IMR-90 (cell line): ENCODE measurements around the gene APBB3. TPM values are rescaled to one million over a fixed set of nuclear protein-coding genes. Genes with fewer than 3 reads are reported as not detected.

Source experiments
- ATAC-seq: fragments of 200-7000 bp; cut with Tn5 transposase; 2 replicates; pipeline ENCODE4 v1.9.1; 2020; ENCODE audit warnings: low read depth, mild to moderate bottlenecking, moderate library complexity
- BruUV-seq: library from RNA; stranded (reverse); fragments of 400-500 nt; replicated peaks from 2 replicates; lab custom pipeline; 2021; lab: Mats Ljungman, UMichigan
- CTCF ChIA-PET: fragments of 300-600 bp; formaldehyde crosslinking; extraction: SDS; loops from one replicate; lab custom pipeline; 2021; ENCODE audit warnings: antibody characterized with exemption; lab: Yijun Ruan, JAX
- POLR2A ChIA-PET: fragments of 300-600 bp; sonication (Branson Sonifier 250); formaldehyde crosslinking; loops from one replicate; lab custom pipeline; 2022; ENCODE audit warnings: antibody characterized with exemption; ENCODE audit not compliant: unreplicated experiment; lab: Charles Lee
- DNase-seq: peaks from one replicate; pipeline ENCODE4 v3.0.0; 2013
- H2AFZ ChIP-seq: replicated peaks from 2 replicates; pipeline ENCODE3; 2013; ENCODE audit warnings: low read length, mild to moderate bottlenecking; ENCODE audit not compliant: poor library complexity
- H2AK5ac ChIP-seq: 2 replicates; pipeline ENCODE4 v1.6.1; 2013; ENCODE audit warnings: low read depth, low read length, inconsistent platforms
- H2AK9ac ChIP-seq: replicated peaks from 2 replicates; pipeline ENCODE3; 2013; ENCODE audit warnings: mild to moderate bottlenecking, low read depth, low read length, moderate library complexity; ENCODE audit not compliant: poor library complexity
- H2BK120ac ChIP-seq: 2 replicates; pipeline ENCODE4 v1.6.1; 2013; ENCODE audit warnings: low read depth, low read length, inconsistent platforms
- H2BK15ac ChIP-seq: 3 replicates; pipeline ENCODE4 v1.6.1; 2013; ENCODE audit warnings: low read depth, low read length, inconsistent platforms
- H2BK20ac ChIP-seq: 2 replicates; pipeline ENCODE4 v1.6.1; 2013; ENCODE audit warnings: low read depth, mild to moderate bottlenecking, inconsistent platforms, low read length, moderate library complexity
- H2BK5ac ChIP-seq: 2 replicates; pipeline ENCODE4 v1.6.1; 2013; ENCODE audit warnings: mild to moderate bottlenecking, low read depth, low read length, inconsistent platforms; ENCODE audit not compliant: poor library complexity, severe bottlenecking
- H3K14ac ChIP-seq: replicated peaks from 2 replicates; pipeline ENCODE4 v1.6.1; 2013; ENCODE audit warnings: low read depth, low read length, inconsistent platforms
- H3K18ac ChIP-seq: 2 replicates; pipeline ENCODE4 v1.6.1; 2013; ENCODE audit warnings: low read depth, low read length, control low read depth
- H3K23ac ChIP-seq: 2 replicates; pipeline ENCODE4 v1.6.1; 2013; ENCODE audit warnings: low read depth, low read length, inconsistent platforms
- H3K27ac ChIP-seq: 2 replicates; pipeline ENCODE4 v1.5.1; 2013; ENCODE audit warnings: mild to moderate bottlenecking, control low read depth, low read length; ENCODE audit not compliant: insufficient read depth
- H3K27me3 ChIP-seq: 2 replicates; pipeline ENCODE4 v1.6.1; 2013; ENCODE audit warnings: low read length; ENCODE audit not compliant: control insufficient read depth, insufficient read depth
- H3K36me3 ChIP-seq: 2 replicates; pipeline ENCODE4 v1.6.1; 2013; ENCODE audit warnings: low read length, mixed read lengths; ENCODE audit not compliant: control insufficient read depth, insufficient read depth
- H3K4ac ChIP-seq: 2 replicates; pipeline ENCODE4 v1.6.1; 2013; ENCODE audit warnings: low read depth, low read length, inconsistent platforms
- H3K4me1 ChIP-seq: 2 replicates; pipeline ENCODE4 v1.6.1; 2013; ENCODE audit warnings: low read length, mixed read lengths; ENCODE audit not compliant: control insufficient read depth, insufficient read depth
- H3K4me2 ChIP-seq: 2 replicates; pipeline ENCODE4 v1.6.1; 2013; ENCODE audit warnings: low read depth, mild to moderate bottlenecking, control low read depth, low read length, moderate library complexity
- H3K4me3 ChIP-seq: 2 replicates; pipeline ENCODE4 v1.5.1; 2013; ENCODE audit warnings: low read depth, mild to moderate bottlenecking, control low read depth, low read length, moderate library complexity; ENCODE audit not compliant: insufficient read depth
- H3K56ac ChIP-seq: 2 replicates; pipeline ENCODE4 v1.6.1; 2013; ENCODE audit warnings: low read length, inconsistent platforms; ENCODE audit not compliant: insufficient read depth; ENCODE audit errors: extremely low read depth
- H3K79me1 ChIP-seq, 2 experiments: 2 replicates each; pipeline ENCODE4 v1.6.1; 2013; ENCODE audit warnings: low read length in 2 of 2, inconsistent platforms in 1 of 2, low read depth in 1 of 2
- H3K9ac ChIP-seq: 2 replicates; pipeline ENCODE4 v1.6.1; 2013; ENCODE audit warnings: low read depth, low read length, control low read depth
- H3K9me1 ChIP-seq: 2 replicates; pipeline ENCODE4 v1.6.1; 2013; ENCODE audit warnings: low read length, inconsistent platforms; ENCODE audit not compliant: insufficient read depth
- H3K9me3 ChIP-seq: 2 replicates; pipeline ENCODE4 v1.6.1; 2013; ENCODE audit warnings: low read length; ENCODE audit not compliant: control insufficient read depth, insufficient read depth
- H4K20me1 ChIP-seq: 2 replicates; pipeline ENCODE4 v1.6.1; 2013; ENCODE audit warnings: low read length, inconsistent platforms; ENCODE audit not compliant: insufficient read depth
- H4K5ac ChIP-seq: 2 replicates; pipeline ENCODE4 v1.6.1; 2013; ENCODE audit warnings: mild to moderate bottlenecking, low read depth, low read length, control low read depth
- H4K8ac ChIP-seq, 2 experiments: 2 replicates each; pipeline ENCODE4 v1.6.1; 2013; ENCODE audit warnings: low read depth in 2 of 2, low read length in 2 of 2, control low read depth in 1 of 2, inconsistent platforms in 1 of 2
- H4K91ac ChIP-seq: 2 replicates; pipeline ENCODE4 v1.6.1; 2013; ENCODE audit warnings: low read depth, low read length, inconsistent platforms; ENCODE audit not compliant: insufficient read depth
- BHLHE40 ChIP-seq: fragments of 150-350 bp; IDR thresholded peaks from 2 replicates; pipeline ENCODE4 v1.6.1; 2016; ENCODE audit warnings: mild to moderate bottlenecking, low read depth, low read length
- CEBPB ChIP-seq: IDR thresholded peaks from 2 replicates; pipeline ENCODE4 v1.6.1; 2012; ENCODE audit warnings: low read depth, low read length, improper control_type of control experiment
- CHD1 ChIP-seq: IDR thresholded peaks from 2 replicates; pipeline ENCODE4 v1.6.1; 2012; ENCODE audit warnings: low read depth, low read length, improper control_type of control experiment
- RCOR1 ChIP-seq: IDR thresholded peaks from 2 replicates; pipeline ENCODE4 v1.6.1; 2012; ENCODE audit warnings: mild to moderate bottlenecking, low read length, improper control_type of control experiment; ENCODE audit not compliant: insufficient replicate concordance
- RFX5 ChIP-seq: IDR thresholded peaks from 2 replicates; pipeline ENCODE4 v1.8.0; 2012; ENCODE audit warnings: low read depth, mild to moderate bottlenecking, low read length, moderate library complexity
- WGBS, 2 experiments: methylation state at CpG; one replicate each; pipeline versions ENCODE4 v1.1.5 to v1.1.7; 2013; ENCODE audit warnings: missing lambda C conversion rate in 2 of 2; ENCODE audit not compliant: insufficient read length in 1 of 2; ENCODE audit errors: extremely low coverage in 2 of 2; 5-methylcytosine and 5-hydroxymethylcytosine counted together
- dilution Hi-C: fragments of 300-500 bp; cut with HindIII; formaldehyde crosslinking; loops from one replicate; pipeline ENCODE4 v1.14.3; 2018; ENCODE audit warnings: low sequenced_read_pairs; ENCODE audit not compliant: unreplicated experiment
- in situ Hi-C: fragments of 300-500 bp; cut with MboI; formaldehyde crosslinking; loops from 3 replicates; pipeline ENCODE4 v1.14.3; 2019; ENCODE audit warnings: low sequenced_read_pairs, inconsistent platforms, mixed read lengths
- intact Hi-C: fragments of 100-400 bp; cut with micrococcal nuclease; formaldehyde crosslinking; loops from 2 replicates; pipeline ENCODE4 v1.10.0; 2022
- polyA plus RNA-seq, 3 experiments: library from polyadenylated mRNA; depleted of rRNA; stranded (reverse); fragments of >200 nt; gene quantifications; 2 replicates each; pipeline ENCODE4 v1.2.3, GENCODE V29; 2012; ENCODE audit warnings: low replicate concordance in 1 of 3
- total RNA-seq: library from RNA; depleted of rRNA; stranded (reverse); fragments of >200 nt; gene quantifications from 2 replicates; pipeline ENCODE4 v1.2.3, GENCODE V29; 2012
- TF ChIP-seq, protein P1 (sequence below): fragments of 150-350 bp; IDR thresholded peaks from 2 replicates; pipeline ENCODE4 v1.6.1; 2016; ENCODE audit warnings: low read depth, mild to moderate bottlenecking, low read length, moderate library complexity, borderline replicate concordance

The APBB3 gene
- total and polyA plus RNA-seq, 2 of the 4 experiments (the other 2 are of a cell fraction), result 6.6 to 23.8 TPM

DNA sequence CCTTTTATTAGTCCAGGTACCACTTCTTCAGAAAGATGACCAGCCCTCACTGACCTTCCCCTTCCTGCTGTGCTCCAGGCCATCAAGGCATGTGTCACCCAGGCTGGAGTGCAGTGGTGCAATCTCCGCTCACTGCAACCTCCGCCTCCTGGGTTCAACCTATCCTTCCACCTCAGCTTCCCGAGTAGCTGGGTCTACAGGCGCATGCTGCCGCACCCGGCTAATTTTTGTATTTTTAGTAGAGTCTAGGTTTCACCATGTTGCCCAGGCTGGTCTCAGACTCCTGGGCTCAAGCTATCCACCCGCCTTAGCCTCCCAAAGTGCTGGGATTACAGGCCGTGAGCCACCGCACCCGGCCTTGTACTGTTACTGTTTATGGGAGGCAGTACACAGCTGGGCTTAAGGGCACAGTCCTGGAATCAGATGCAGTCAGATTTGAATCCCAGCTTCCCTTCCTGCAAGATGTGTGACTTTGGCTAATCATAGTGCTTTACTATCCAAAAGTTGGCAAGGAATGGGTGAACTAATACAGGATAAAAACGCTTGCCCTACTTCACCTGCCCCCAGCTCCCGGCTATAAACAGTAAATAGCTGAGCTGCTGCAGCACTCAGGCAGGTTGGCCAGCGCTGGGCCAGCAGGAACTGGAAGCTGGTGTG lies 17.4 kb downstream of the APBB3 start:
- in situ Hi-C loops, result no loop called here
- peak; percentile 16 for ATAC-seq
- ChIA-PET POLR2A (interaction anchor here (0.6 kb wide), 1 partner anchor 27 kb away, joined by 4 read pairs; no protein-coding TSS in a partner anchor), CTCF (interaction anchor here (0.7 to 2.1 kb wide), 8 partner anchors 8 to 182 kb away, joined by 3 to 8 read pairs (median 4); partner anchors contain the start of gene CD14)
- Histone ChIP-seq H4K8ac (peak overlapping the region in 1 of 2 experiments; percentile 4; a peak in 1 of 4 replicates), H3K9ac (peak overlapping the region; percentile 3; the same call in 1 of the 2 replicates), H2BK20ac (no peak overlapping the region), H3K4me1 (peaks cover 14% of the 10 kb centered on the region), H2AFZ (peak overlapping the region; percentile 72), H3K18ac (no peak overlapping the region), H4K91ac (no peak overlapping the region), H3K4ac (no peak overlapping the region), H3K4me2 (peak overlapping the region; percentile 42), H3K27ac (no peak overlapping the region), H2BK15ac (no peak overlapping the region), H2AK9ac (peak overlapping the region; percentile 51), H3K79me1 (peaks cover 7 to 48% of the 10 kb centered on the region in 2 experiments; a peak in 3 of 4 replicates), H2BK120ac (no peak overlapping the region), H3K36me3 (peaks cover 35% of the 10 kb centered on the region), H3K27me3 (no peaks in the 10 kb centered on the region), H3K23ac (no peak overlapping the region), H3K9me3 (no peaks in the 10 kb centered on the region), H4K5ac (no peak overlapping the region), H3K9me1 (0 out of 2 replicates have a peak, but pooled peaks cover 3% of the 10 kb centered on the region), H3K14ac (no peak overlapping the region), H2BK5ac (no peak overlapping the region), H4K20me1 (peaks cover 21% of the 10 kb centered on the region), H3K56ac (no peak overlapping the region), H2AK5ac (no peak overlapping the region), H3K4me3 (no peak overlapping the region)
- dilution Hi-C loops, result no loop called here
- WGBS, 2 experiments, result 28% methylated on average over 5 of the region's 13 CpGs; no CpG with 5 or more reads in 1 of the 2 experiments
- TF ChIP-seq RCOR1 (no peak), BHLHE40 (no peak), RFX5 (no peak), CEBPB (no peak), CHD1 (no peak)
- TF ChIP-seq, protein P1, sequence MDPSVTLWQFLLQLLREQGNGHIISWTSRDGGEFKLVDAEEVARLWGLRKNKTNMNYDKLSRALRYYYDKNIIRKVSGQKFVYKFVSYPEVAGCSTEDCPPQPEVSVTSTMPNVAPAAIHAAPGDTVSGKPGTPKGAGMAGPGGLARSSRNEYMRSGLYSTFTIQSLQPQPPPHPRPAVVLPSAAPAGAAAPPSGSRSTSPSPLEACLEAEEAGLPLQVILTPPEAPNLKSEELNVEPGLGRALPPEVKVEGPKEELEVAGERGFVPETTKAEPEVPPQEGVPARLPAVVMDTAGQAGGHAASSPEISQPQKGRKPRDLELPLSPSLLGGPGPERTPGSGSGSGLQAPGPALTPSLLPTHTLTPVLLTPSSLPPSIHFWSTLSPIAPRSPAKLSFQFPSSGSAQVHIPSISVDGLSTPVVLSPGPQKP, result no peak
- DNase-seq, result no peak
- BruUV-seq, result no TSS peak
- intact Hi-C loops, result loop anchor here (2.0 kb wide), 1 partner anchor 92 kb away; the partner anchor contains the start of gene TMCO6
